OCI-LY7 (cell line): ENCODE results near the gene C14orf93. TPM values are rescaled to one million over a fixed set of nuclear protein-coding genes. Genes with fewer than 3 reads are reported as not detected.

ENCODE experiments used
- BruUV-seq: library from RNA; stranded (reverse); fragments of 400-500 nt; replicated peaks from 2 replicates; lab custom pipeline; 2021; lab: Mats Ljungman, UMichigan
- CTCF ChIA-PET: fragments of 300-600 bp; sonication (Branson Sonifier 250); formaldehyde crosslinking; loops from one replicate; lab custom pipeline; 2022; ENCODE audit warnings: antibody characterized with exemption; ENCODE audit not compliant: unreplicated experiment; lab: Charles Lee
- POLR2A ChIA-PET: fragments of 300-600 bp; sonication (Branson Sonifier 250); formaldehyde crosslinking; loops from one replicate; lab custom pipeline; 2022; ENCODE audit warnings: antibody characterized with exemption; lab: Charles Lee
- DNase-seq: peaks from one replicate; pipeline ENCODE4 v3.0.0-alpha.2; 2015; ENCODE audit warnings: low spot score
- H2AFZ ChIP-seq: fragments of 200-600 bp; sonication (generic), shearing (Covaris generic); 2 replicates; pipeline ENCODE4 v1.6.1; 2014; ENCODE audit warnings: mild to moderate bottlenecking, antibody characterized with exemption, low read length, moderate library complexity
- H3K27ac ChIP-seq: fragments of 200-600 bp; sonication (generic); 2 replicates; pipeline ENCODE4 v1.5.1; 2014; ENCODE audit warnings: mixed run types, low read depth, mild to moderate bottlenecking, moderate library complexity, low read length, inconsistent platforms; ENCODE audit not compliant: poor library complexity, severe bottlenecking
- H3K36me3 ChIP-seq: fragments of 200-600 bp; sonication (generic); 2 replicates; pipeline ENCODE4 v1.6.1; 2014; ENCODE audit warnings: mild to moderate bottlenecking, antibody characterized with exemption, low read length, moderate library complexity, mixed read lengths; ENCODE audit not compliant: insufficient read depth
- H3K4me1 ChIP-seq: fragments of 200-600 bp; sonication (generic); 2 replicates; pipeline ENCODE4 v1.5.1; 2014; ENCODE audit warnings: mild to moderate bottlenecking, low read length; ENCODE audit not compliant: insufficient read depth, poor library complexity, severe bottlenecking
- H3K4me2 ChIP-seq: fragments of 200-600 bp; sonication (generic); 2 replicates; pipeline ENCODE4 v1.6.1; 2014; ENCODE audit warnings: mild to moderate bottlenecking, low read length
- H3K4me3 ChIP-seq: fragments of 200-600 bp; sonication (generic); 2 replicates; pipeline ENCODE4 v1.5.1; 2014; ENCODE audit warnings: mild to moderate bottlenecking, low read depth, low read length; ENCODE audit not compliant: poor library complexity, severe bottlenecking
- H3K79me2 ChIP-seq: fragments of 200-600 bp; sonication (generic); 2 replicates; pipeline ENCODE4 v1.6.1; 2016; ENCODE audit warnings: low read depth, mild to moderate bottlenecking, low read length, moderate library complexity, mixed read lengths; ENCODE audit not compliant: insufficient read depth
- H3K9me2 ChIP-seq: fragments of 200-600 bp; sonication (generic); 2 replicates; pipeline ENCODE4 v1.6.1; 2016; ENCODE audit warnings: mild to moderate bottlenecking, low read length, mixed read lengths; ENCODE audit not compliant: insufficient read depth
- H3K9me3 ChIP-seq: fragments of 200-600 bp; sonication (generic); 2 replicates; pipeline ENCODE4 v1.6.1; 2014; ENCODE audit warnings: mild to moderate bottlenecking, mixed run types, low read length, mixed read lengths
- H4K20me1 ChIP-seq: fragments of 200-600 bp; sonication (generic); 2 replicates; pipeline ENCODE4 v1.6.1; 2014; ENCODE audit warnings: mild to moderate bottlenecking, antibody characterized with exemption, low read length, moderate library complexity, mixed read lengths; ENCODE audit not compliant: insufficient read depth
- CTCF ChIP-seq: fragments of 200-600 bp; sonication (generic); conservative IDR thresholded peaks from 2 replicates; pipeline ENCODE4 v1.5.1; 2014; ENCODE audit warnings: mild to moderate bottlenecking, antibody characterized with exemption, low read length, moderate library complexity, mixed read lengths
- EZH2phosphoT487 ChIP-seq: fragments of 200-600 bp; sonication (generic); IDR thresholded peaks from 2 replicates; pipeline ENCODE4 v1.6.1; 2018; ENCODE audit warnings: low read depth, borderline replicate concordance, mild to moderate bottlenecking, mixed run types, antibody characterized with exemption, low read length, moderate library complexity, mixed read lengths
- intact Hi-C: fragments of 100-400 bp; cut with micrococcal nuclease; formaldehyde crosslinking; loops from one replicate; pipeline ENCODE4 v1.10.0; 2022; ENCODE audit not compliant: unreplicated experiment
- total RNA-seq, 2 experiments: library from RNA; depleted of rRNA in 1 of 2; stranded (reverse); fragments of >200 nt in 1 of 2; shearing (Covaris generic) in 1 of 2; gene quantifications; 2 replicates each; pipeline ENCODE4 v1.2.3, GENCODE V29; 2014 to 2022

C14orf93 gene
- total RNA-seq, 2 experiments from 2014 or later: 15.2 to 17.9 TPM

DNA sequence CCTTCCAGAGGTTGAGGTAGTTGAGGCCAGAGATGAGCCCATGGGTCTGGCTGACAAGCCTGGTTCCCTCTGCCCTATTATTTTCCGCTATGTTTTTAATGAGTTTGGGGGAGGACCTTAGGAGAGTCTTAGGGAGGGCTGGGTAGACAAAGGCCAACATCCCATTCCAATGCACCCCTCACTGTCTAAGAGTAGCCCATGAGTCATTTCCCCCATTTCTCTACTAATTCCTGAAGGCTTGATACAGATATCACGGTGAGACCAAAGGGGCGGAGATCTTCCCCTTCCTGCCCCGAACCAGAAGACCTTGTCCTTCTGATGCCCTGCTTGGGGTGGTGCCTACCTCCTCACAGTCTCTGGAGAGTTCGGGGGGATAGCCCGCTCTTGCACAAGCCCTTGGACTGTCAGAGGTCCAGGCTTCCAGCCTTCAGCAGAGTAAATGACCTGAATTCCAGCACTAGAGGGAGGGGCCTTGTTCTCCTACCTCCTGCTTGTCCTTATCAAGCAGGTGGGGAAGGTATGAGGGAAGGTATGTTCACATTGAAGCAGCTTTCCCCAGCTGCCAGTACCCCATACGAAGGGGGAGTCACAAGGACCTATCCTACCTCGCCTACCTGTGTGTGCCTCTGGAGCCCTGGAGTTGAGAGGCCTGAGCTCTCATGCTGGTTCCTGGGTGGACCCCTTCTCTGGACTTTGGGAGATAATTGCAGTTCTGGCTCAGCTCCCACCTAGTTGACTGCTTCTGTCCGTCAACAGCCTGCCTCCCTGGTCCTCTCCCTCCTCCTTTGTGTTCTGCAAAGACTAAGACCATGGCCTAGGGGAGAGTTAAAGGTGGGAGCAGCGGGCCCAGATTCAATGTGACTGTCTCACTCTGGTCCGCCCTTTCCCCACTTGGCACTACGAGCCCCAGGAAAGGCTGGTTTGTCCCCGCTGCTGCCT lies 35.7 kb upstream of the C14orf93 start:
- Histone ChIP-seq H3K27ac (no peak overlapping the region), H3K4me3 (no peak overlapping the region), H3K36me3 (no peaks in the 10 kb centered on the region), H4K20me1 (no peaks in the 10 kb centered on the region), H2AFZ (no peak overlapping the region), H3K9me3 (no peaks in the 10 kb centered on the region), H3K4me2 (no peak overlapping the region), H3K9me2 (no peaks in the 10 kb centered on the region), H3K79me2 (no peaks in the 10 kb centered on the region), H3K4me1 (no peaks in the 10 kb centered on the region)
- CTCF ChIA-PET: no interaction called here
- intact Hi-C loops: no loop called here
- no peak for TF ChIP-seq EZH2phosphoT487
- TF ChIP-seq CTCF: no peak
- no peak for DNase-seq
- BruUV-seq: no TSS peak
- POLR2A ChIA-PET: no interaction called here

GRCh38 chr14:23044840-23045239 lies 34.9 kb upstream of the C14orf93 start:
- POLR2A ChIA-PET: interaction anchor here (1.5 kb wide), 1 partner anchor 11 kb away, joined by 3 read pairs; no protein-coding TSS in a partner anchor
- CTCF ChIA-PET: no interaction called here

More at GRCh38 chr14:23044840-23045239, 34.9 kb upstream of the C14orf93 start:
- no peak for TF ChIP-seq EZH2phosphoT487
- no peak for TF ChIP-seq CTCF
- no peaks in the 10 kb centered on the region for H4K20me1 ChIP-seq
- intact Hi-C loops: no loop called here
- BruUV-seq: no TSS peak
- H3K9me3 ChIP-seq: no peaks in the 10 kb centered on the region
- no peak overlapping the region for H3K4me2 ChIP-seq
- no peaks in the 10 kb centered on the region for H3K4me1 ChIP-seq
- no peak for DNase-seq
- H3K9me2 ChIP-seq: no peaks in the 10 kb centered on the region
- H3K4me3 ChIP-seq: no peak overlapping the region
- no peaks in the 10 kb centered on the region for H3K79me2 ChIP-seq
- H2AFZ ChIP-seq: no peak overlapping the region
- H3K36me3 ChIP-seq: no peaks in the 10 kb centered on the region
- no peak overlapping the region for H3K27ac ChIP-seq
